GM18873 (cell line): ENCODE results near the gene MMP17.
A peak's percentile ranks its signal among the peaks of the same experiment; 100 is the strongest.

Experiments
- ATAC-seq: cut with Tn5 transposase; IDR thresholded peaks from one replicate; pipeline ENCODE4 v1.9.1; 2021; ENCODE audit warnings: mild to moderate bottlenecking, moderate library complexity, moderate number of reproducible peaks; ENCODE audit not compliant: unreplicated experiment, low FRiP score

The MMP17 gene

DNA sequence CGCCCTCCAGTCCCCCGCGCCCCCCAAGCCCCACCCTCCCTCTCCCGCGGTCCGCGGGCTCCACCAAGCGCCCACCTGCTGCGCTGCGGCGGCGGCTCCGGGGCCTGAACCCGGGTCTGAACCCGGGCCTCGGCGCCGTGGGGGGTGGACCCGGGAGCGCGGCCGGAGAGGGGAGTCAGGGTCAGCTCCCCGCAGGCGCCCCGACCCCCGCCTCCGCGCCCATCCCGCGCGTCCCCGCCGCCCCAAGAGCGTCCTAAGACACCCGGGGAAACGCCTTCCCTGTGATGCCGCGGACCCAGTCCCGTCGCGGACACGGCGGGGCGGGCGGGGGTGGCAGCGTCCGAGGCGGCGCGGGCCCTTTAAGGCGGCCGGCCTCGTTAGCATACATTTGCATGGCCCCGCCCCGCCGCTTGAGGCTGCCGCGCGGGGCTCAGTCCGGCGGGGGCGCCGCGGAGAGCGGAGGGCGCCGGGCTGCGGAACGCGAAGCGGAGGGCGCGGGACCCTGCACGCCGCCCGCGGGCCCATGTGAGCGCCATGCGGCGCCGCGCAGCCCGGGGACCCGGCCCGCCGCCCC is at the start of gene MMP17:
Gene MMP17 (plus strand): TSS at position 433 of the 574 bp plus-strand sequence. CDS start 102 bp downstream, at position 535.
- ATAC-seq, result no peak

DNA sequence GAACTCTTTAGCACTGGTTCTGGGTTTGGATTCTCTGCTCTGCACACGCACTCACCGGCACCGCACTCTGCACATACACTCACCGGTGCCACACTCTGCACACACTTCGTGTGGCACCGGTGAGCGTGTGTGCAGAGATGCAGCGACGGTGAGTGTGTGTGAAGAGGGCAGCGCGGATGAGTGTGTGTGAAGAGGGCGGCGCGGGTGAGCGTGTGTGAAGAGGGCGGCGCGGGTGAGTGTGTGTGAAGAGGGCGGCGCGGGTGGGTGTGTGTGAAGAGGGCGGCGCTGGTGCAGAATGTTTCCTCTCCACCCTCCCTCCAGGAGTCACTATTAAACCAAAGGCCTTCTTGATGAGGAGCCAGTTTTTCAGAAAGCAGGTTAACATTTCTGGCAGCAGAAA is 49.2 kb upstream of the MMP17 start:
- ATAC-seq, result no peak

DNA sequence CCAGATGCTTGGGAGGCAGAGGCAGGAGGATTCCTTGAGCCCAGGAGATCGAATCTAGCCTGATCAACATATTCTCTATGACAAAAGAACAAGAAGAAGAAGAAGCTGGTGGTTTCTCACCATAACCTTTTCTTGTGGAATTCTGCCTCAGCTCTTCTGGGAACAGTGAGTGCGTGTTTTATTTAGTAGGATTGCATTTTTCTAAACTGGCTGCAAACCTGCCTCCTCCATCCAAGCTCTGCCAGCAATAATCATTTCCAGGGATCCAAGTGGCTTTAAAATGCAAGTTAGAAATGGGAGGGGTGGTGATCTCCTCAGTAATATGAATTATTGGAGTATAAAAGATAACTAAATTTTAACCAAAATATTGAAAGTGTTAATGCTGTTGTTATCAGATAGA is 46.1 kb upstream of the MMP17 start:
- no peak for ATAC-seq

DNA sequence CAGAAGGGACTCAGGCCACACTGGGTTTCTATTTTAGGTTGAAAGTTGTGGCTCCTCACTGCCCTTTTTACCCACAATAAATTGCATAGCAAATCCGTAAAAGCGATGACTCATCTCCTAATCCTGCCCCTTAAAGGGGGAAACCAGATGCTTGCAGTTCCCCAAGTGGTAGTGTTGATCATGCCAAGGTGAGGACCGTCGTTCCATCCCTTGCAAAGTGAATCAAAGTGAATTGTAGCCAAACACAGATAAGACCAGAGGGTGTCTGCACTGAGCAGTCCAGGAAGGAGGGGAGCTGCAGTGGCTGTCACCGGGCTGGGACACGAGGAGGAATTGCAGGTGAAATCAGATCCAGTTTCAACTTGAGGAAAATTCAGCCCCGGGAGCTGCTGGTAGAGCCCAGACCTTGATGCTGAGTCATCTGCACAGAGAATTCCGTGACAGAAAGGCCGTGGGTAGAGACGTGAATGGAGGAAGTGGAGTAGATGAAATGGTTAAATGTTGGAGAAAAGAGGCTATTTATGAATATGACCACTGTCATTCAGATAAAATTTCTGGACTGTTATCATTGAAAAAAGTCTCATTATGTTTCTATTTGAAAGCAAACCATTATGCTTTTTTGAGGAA is 44.2 kb upstream of the MMP17 start:
- peak; percentile 63 for ATAC-seq

- ATAC-seq, result no peak
These were observed 43.1 kb upstream of the MMP17 start for GRCh38 chr12:131784909-131785762.

- ATAC-seq, result no peak
These were observed 42.3 kb upstream of the MMP17 start for GRCh38 chr12:131785763-131786330.

DNA sequence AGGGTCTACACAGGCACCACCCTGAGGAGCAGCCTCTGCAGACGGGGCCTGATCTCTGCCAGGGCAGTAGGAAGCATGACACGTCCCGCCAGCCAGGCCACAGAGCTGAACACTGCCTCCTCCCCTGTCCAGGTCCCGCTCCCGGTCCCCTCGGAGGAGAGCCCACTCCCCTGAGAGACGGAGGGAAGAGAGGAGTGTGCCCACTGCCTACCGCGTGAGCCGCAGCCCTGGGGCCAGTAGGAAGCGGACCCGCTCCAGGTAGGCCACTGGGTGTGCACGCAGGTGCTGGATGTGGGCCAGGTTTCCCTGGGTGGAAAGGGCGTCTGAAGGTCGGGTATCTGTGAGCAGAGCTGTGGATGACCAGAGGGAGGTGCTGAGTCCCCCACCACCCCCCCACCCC is 41.9 kb upstream of the MMP17 start:
- ATAC-seq, result no peak

DNA sequence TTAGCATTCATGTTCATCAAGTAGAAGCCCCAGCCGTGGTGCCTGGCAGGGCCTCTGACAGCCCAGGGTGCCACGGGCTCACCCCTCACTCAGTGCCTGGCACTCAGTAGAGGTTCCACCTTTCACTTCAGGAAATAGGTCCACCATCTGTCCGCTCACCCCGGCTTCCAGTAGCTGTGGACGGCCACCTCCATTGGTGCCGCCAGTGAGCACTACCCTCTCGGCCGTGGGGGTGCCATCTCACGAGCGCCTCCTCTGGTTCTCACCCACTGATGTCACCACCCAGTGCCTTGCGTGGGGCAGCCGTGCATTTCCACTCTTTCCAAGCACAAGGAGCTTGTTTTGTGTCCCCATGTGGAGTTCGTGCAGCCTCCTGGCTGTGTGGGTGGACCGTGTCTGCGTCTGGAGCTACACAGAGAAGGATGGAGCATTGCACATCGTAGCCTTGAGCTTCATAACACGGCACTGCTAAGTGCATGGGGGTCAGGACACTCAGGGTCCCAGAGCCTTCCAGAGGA is 41.0 kb upstream of the MMP17 start:
- ATAC-seq, result no peak

GRCh38 chr12:131788070-131788469 is 40.1 kb upstream of the MMP17 start:
- no peak for ATAC-seq

GRCh38 chr12:131789638-131790037 is 38.6 kb upstream of the MMP17 start:
- no peak for ATAC-seq

GRCh38 chr12:131793243-131794022 is 34.8 kb upstream of the MMP17 start:
- no peak for ATAC-seq

DNA sequence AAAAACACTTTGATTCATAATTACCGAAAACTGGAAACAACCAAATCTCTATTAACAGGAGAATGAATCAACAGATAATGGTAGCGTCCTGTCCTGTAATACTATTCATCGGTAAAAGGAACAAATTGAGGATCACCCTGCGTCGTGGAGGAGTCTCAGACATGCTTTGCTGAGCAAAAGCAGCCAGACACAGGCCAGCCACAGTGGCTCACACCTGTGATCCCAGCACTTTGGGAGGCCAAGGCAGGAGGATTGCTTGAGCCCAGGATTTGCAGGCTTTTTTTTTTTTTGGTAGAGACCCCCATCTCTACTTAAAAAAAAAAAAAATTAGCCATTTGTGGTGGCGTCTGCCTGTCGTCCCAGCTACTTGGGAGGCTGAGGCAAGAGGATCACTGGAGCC is 34.1 kb upstream of the MMP17 start:
- no peak for ATAC-seq

GRCh38 chr12:131794573-131794972 is 33.6 kb upstream of the MMP17 start:
- no peak for ATAC-seq

GRCh38 chr12:131795064-131795463 is 33.1 kb upstream of the MMP17 start:
- ATAC-seq, result no peak

DNA sequence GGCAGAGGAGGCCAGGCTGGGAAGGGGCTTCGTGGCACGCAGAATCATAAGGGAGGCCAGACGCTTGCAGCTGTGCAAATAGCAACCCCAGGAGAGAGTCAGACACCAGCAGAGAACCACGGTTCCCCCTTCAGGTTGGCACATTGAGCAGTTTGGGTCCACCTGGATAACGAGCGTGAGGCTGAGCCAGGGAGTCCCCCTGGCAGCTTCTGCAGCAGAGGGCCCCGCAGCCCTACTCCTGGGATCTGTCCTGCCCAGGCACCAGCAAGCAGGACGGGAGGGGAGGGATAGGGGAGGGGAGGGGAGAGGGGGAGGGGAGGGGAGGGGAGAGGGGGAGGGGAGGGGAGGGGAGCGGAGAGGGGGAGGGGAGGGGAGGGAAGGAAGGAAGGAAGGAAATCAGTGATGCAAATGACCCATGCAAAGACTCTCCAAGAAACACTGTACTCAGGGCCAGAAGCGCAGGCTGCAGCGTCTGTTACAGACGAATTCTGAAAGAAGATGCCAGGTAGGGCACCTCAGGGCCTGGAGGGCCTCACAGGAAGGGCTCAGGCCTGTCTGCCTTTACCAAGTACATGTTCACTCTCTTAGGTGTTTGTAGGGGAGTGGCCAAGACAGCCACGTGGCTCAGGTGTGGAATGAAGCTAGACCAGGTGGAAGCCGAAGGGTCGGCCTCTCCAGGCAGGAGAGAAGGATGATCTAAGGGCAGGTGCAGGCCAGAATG is 32.3 kb upstream of the MMP17 start:
- no peak for ATAC-seq

- ATAC-seq, result no peak
These were observed 31.8 kb upstream of the MMP17 start for GRCh38 chr12:131796411-131796736.

DNA sequence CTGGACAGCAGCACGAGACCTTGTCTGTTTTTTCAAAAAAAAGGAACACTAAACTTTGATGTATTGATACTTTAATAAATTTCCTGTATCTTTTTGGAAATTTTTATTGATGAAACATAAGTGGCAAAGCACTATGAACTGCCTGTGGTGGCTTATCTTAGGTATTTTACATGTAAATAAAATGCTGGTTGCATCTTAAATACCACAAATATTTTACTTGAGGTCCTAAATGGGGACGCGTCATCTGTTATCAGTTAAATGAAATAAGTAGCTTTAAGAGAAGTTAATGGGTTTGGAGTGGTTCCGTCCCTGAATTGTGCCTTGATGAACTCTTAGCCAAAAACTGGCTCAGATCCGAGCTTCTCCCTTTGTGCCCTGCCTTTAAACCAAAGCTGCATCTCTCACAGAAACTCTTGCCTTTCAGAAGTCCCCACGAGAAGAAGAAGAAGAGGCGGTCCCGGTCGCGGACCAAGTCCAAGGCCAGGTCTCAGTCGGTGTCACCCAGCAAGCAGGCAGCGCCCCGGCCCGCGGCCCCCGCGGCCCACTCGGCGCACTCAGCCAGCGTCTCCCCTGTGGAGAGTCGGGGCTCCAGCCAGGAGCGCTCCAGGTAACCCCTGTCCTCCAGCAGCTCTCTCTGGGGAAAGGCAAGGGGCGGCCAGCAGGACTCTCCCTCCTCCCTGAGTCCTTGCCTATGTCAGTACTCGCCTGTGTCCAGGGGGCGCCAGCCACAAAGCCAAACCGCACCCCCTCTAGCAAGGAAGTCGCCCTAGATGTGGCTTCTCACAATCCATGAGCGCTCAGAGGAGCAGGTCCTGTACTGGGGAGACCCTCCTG is 31.2 kb upstream of the MMP17 start:
- ATAC-seq, result no peak

DNA sequence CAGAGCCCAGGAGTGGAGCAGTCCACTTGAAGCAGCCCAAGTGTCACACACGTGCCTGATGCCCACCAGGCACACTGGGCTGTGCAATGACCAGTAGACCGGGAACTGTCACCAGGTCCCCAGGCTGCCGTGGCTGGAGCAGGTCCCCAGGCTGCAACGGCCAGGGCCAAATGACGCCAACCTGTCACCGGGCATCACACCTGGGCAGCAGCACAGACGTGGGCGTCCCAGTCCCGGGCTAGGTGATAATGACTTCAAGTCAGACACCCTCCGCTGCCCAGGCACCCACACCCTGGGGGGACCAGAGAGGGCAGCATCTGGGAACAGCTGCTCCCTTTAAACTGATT is 30.6 kb upstream of the MMP17 start:
- ATAC-seq, result no peak

- ATAC-seq, result no peak
These were observed 29.0 kb upstream of the MMP17 start for GRCh38 chr12:131799195-131799594.
